ENCODE results near the gene ADAM15.
A peak's percentile ranks its signal among the peaks of the same experiment; 100 is the strongest.

Gene ADAM15

GRCh38 chr1:155050560-155051341 is at the start of gene ADAM15:
Gene ADAM15, plus strand, starts transcription at chr1:155051316. Its CDS starts 71 bp downstream, at chr1:155051387.
- FAIRE-seq: peak; percentile 39

DNA sequence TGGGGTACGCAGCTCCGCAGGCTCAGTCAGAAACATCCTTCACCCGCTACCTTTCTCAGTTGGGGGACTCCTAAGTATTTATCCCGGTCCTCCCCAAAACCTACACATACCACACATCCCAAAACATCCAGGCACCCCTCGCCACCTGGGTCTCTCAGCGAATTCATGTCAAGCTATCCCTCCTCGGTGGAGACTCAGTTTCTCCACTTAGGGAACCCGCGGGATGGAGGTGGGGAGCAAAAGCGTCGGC is 49.8 kb upstream of the ADAM15 start:
- no peak for DNase-seq (ENCODE audit: insufficient read length, low spot score)
- no peak for FAIRE-seq

More at GRCh38 chr1:155050560-155051341, at the start of gene ADAM15:
- DNase-seq (ENCODE audit: insufficient read length, low spot score): peak; percentile 98

- DNase-seq (ENCODE audit: insufficient read length, low spot score) (peak; percentile 90), FAIRE-seq (peak; percentile 97)
These were observed 49.2 kb upstream of the ADAM15 start for GRCh38 chr1:155001675-155002463.

- no peak for FAIRE-seq
- no peak for DNase-seq (ENCODE audit: insufficient read length, low spot score)
These were observed 48.5 kb upstream of the ADAM15 start, which contains the start of gene ZBTB7B for GRCh38 chr1:155002464-155003226. Gene ZBTB7B, plus strand, starts transcription at chr1:155002802. Its CDS starts 11,859 bp downstream, at chr1:155014661.

GRCh38 chr1:155003227-155003765 is 47.8 kb upstream of the ADAM15 start:
- DNase-seq (ENCODE audit: insufficient read length, low spot score) (no peak), FAIRE-seq (no peak)

GRCh38 chr1:155003766-155004351 is 47.3 kb upstream of the ADAM15 start:
- FAIRE-seq: peak; percentile 64
- DNase-seq (ENCODE audit: insufficient read length, low spot score): no peak

DNA sequence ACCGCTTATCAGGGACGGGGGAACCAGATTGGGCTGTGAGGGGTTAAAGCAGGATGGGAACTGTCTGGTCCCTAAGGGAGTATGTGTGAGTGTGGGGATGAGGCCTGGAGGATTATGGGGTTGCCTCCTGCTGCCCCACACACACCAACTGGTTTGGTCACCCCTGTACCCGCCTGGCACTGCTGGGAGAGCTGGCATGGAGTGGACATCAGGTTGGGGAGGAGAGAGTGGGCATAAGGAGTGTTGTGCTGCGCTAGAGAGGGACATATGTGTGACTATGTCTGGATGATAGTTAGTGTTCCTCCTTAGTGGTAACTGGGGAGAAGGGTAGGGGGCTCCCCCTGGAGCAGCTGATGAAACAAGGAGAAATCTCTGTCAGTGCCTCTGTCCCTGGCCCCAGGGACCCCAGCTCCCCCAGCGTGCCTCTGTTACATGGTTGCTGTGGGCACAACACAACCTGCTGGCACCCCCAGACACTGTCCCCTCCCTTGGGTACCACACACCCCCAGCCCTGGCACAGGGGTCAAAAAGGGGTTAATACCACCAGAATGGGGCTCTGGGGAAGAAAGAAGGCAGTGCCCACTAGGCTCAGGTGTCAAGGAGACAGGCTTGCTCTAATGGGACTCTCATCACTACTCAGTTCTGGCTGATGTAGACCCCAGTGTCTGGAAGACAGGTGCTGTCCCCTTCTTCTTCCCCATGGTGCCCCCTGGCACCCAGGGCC is 46.6 kb upstream of the ADAM15 start:
- no peak for DNase-seq (ENCODE audit: insufficient read length, low spot score)
- FAIRE-seq: peak; percentile 61

DNA sequence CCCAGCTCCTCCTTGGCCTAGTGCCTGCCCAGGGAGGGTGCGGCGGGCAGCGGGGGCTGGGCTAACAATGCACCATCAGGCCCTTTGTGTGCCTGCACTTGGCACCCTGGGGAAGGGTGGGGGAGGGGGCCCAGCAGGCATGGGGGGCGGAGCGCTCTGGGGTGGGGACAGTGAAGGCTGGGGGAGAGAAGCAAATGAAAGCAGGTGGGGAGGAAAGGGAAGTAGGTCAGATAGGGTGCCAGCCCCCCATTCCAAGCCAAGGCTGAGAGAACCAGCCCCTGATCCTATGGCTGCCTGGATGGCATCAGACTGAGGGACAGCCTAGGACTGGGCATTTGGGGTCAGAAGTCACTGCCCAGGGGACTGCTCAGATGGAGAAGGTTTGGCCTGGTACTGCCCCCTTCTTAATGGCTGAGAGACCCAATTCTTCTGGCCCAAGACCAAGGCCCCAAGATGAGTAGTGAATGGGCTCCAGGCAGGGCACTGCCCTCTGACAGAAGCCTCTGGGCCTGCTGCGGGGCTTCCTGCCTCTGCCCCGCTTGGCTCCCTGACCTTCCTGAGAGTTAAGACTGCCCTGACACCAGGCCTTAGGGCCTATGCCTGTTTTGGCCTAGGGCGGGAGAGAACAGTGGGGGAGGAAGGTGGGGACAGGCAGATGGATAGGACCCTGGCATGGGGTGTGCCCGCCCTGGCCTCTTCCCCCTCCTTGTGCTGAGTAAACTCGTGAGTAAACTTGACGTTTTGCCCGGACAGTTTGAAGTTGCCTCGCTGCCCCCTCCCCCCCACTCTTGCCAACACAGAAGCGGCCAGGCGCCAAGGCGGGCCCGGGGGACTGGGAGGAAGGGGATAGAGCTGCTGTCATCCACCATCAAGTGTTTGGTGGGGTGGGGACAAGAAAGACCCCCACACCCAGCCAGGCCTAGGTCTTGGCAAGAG is 45.8 kb upstream of the ADAM15 start:
- FAIRE-seq: no peak
- no peak for DNase-seq (ENCODE audit: insufficient read length, low spot score)

- no peak for DNase-seq (ENCODE audit: insufficient read length, low spot score)
- FAIRE-seq: peak; percentile 92
These were observed 44.5 kb upstream of the ADAM15 start for GRCh38 chr1:155006601-155007101.

- DNase-seq (ENCODE audit: insufficient read length, low spot score) (no peak), FAIRE-seq (peak; percentile 33)
These were observed 43.8 kb upstream of the ADAM15 start for GRCh38 chr1:155007251-155007828.

DNA sequence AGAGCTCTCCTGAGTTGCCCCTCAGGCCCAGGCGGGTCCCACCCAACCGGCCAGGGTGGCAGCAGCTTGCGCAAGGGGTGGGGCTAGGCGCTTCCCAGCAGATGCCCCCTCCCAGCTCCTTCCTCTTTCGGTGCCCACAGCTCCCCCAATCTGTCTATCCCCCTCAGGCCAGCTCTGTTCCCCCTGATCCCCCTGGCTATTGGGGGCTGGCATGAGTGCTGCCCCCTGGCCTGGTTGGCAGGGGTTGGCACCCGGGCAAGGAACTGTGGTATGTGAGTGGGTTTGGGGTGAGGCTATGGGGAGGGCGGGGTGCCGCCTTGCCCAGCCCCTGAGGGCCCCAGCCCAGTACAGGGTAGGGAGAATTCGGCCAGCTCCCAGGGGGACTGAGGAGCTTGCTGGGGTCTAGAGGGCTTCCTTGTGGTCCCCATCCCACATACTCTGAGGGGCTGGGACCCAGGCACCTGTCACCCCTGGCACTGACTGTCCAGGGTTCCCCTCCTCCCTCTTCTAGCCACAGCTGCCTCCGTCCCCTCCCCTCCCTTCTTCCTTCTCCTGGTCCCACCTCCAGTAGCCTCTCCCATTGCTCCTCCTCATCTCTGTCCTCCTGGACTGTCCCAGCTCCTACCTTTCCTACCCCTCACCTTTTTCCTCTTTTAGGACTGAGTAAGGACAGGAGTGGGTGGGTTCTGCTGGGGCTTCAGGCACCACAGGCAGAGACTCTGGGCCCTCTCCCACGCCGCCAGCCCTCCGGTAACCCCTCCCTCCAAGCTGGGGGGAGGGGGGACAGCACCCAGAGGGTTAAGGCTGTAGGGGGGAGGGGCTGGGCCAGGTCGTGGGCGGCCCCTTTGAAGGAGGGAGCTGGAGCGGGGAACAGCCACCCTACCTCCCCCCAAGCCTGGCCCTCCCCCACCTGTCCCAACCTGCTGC is 42.8 kb upstream of the ADAM15 start:
- DNase-seq (ENCODE audit: insufficient read length, low spot score): no peak
- no peak for FAIRE-seq

- no peak for FAIRE-seq
These were observed 41.9 kb upstream of the ADAM15 start for GRCh38 chr1:155009221-155009711.

DNA sequence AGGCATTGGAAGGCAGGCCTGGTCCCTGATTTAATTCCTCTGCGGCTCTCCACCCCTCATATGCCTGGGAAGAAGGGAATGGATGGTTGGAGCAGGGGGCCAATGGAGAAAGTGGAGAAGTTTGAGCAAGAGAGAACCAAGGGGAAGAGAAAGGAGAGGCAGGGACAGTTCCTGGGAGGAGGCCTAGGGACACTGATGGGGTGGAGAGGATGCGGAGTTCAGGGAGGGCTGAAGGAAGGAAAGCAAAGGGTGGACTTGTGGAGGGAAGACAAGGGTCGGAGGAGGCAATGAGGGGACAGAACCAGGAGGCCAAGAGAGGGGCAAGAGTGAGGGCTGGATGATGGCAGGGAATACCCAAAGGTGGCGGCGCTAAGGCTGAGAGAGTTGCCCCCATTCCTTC is 41.4 kb upstream of the ADAM15 start:
- no peak for DNase-seq (ENCODE audit: insufficient read length, low spot score)
- FAIRE-seq: no peak

More at GRCh38 chr1:155009221-155009711, 41.9 kb upstream of the ADAM15 start:
- DNase-seq (ENCODE audit: insufficient read length, low spot score): no peak

- FAIRE-seq: no peak
These were observed 40.8 kb upstream of the ADAM15 start for GRCh38 chr1:155010211-155010918.

GRCh38 chr1:155011004-155011416 is 40.1 kb upstream of the ADAM15 start:
- DNase-seq (ENCODE audit: insufficient read length, low spot score) (no peak), FAIRE-seq (no peak)

More at GRCh38 chr1:155010211-155010918, 40.8 kb upstream of the ADAM15 start:
- no peak for DNase-seq (ENCODE audit: insufficient read length, low spot score)

- DNase-seq (ENCODE audit: insufficient read length, low spot score): no peak
- FAIRE-seq: no peak
These were observed 39.6 kb upstream of the ADAM15 start for GRCh38 chr1:155011437-155012025.
